Lower leg skin (tissue), 3 donors: ENCODE results near the gene SYTL2.

Source experiments
- CTCF ChIP-seq, 3 donors: fragments of 450-650 bp; IDR thresholded peaks; one replicate each; pipeline ENCODE4 v1.5.1; 2016; ENCODE audit warnings: antibody characterized with exemption in 3 of 3, mild to moderate bottlenecking in 3 of 3, moderate library complexity in 2 of 3
- POLR2A ChIP-seq, 2 donors: fragments of 450-650 bp; IDR thresholded peaks; one replicate each; pipeline ENCODE4 v1.6.1; 2016 to 2017; ENCODE audit warnings: antibody characterized with exemption in 2 of 2, mild to moderate bottlenecking in 1 of 2, moderate library complexity in 1 of 2

GRCh38 chr11:85695546-85695945 is 115.4 kb downstream of the SYTL2 start:
- no peak for TF ChIP-seq POLR2A (IDR thresholded peaks at IDR 0.05)
- no peak for TF ChIP-seq CTCF (IDR thresholded peaks at IDR 0.05)
